ENCODE results near the gene SLC17A1.

Gene SLC17A1

DNA sequence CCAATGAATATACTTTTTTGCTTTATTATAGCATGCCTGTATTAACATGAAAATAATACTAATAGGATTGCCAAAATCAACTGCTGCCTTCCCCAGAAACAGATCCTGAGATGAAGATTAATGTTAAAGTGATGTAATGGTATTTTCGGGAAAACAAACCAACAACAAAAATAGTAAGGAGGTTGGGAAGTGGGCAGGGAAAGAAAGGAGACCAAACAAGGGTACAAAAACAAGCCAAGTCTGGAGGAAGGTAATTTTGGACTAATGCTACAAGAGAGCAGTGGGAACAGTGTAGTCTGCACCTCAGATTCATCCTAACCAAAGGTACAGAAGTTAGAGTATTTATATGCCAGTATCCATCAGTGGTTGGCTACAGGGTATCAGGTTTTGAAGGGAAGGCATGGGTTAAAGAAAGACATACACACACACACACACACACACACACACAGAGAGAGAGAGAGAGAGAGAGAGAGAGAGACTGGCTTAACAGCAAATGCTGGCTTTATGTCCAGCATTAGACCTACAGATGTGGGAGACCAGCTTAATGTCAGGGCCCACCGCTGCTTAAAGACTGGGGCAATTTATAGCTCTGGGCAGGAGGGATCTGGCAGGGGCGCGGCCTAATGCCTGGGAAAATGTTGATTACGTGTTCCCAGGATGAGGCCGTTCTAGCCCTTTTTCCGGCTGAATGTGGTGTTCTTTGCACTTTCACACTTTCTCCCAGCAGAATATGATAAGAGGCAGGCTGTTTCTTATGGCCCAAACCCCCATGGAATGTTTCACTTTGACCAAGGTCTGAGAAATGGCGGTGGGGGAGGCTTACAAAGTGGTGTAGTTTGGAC, 3.8 kb upstream of the SLC17A1 start:
- DNase-seq: no peak
- in situ Hi-C loops (cut with HindIII; ENCODE audit: low pct_ligation_motif_present, low pct_unique_long_range_greater_than_20kb, low sequenced_read_pairs): no loop called here

DNA sequence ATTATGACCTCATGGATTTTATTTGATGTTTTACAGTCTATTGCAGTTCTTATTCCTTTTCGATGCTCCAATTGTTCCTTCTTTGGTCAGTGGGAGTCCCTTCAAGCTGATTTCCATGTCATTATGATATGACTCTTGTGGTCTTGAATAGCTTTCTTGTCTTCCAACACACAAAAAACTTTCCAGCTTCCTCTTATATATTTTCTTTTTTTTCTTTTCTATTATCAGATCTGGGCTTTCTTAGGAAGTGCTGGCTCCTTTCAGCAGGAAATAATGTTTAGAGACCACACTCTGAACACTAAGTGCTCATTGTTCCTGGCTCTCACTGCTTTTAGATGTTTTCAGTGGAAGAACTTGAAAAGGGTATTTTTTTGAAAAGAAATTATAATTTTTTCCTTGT, 3.1 kb upstream of the SLC17A1 start:
- in situ Hi-C loops (cut with HindIII; ENCODE audit: low pct_ligation_motif_present, low pct_unique_long_range_greater_than_20kb, low sequenced_read_pairs): no loop called here
- DNase-seq: no peak

DNA sequence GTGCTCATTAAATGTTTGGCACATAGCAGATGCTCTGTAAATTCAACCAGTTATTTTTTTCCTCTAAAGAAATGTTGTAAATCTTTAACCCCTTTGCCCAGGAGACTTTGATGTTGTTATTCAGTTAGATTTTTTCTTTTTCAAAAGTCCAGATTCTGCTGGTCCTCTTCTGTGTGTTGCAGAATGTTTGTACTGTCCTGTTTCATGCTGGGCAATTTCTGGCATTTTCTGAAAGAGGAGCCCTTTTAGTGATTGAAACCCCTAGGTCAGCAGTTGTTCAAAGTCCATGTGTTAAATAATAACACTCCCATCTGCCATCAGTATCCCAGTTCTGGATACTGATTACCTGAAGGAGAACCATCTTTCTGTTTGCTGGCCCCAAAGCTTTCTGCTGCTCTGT, 1.3 kb upstream of the SLC17A1 start:
- in situ Hi-C loops (cut with HindIII; ENCODE audit: low pct_ligation_motif_present, low pct_unique_long_range_greater_than_20kb, low sequenced_read_pairs): no loop called here
- no peak for DNase-seq

DNA sequence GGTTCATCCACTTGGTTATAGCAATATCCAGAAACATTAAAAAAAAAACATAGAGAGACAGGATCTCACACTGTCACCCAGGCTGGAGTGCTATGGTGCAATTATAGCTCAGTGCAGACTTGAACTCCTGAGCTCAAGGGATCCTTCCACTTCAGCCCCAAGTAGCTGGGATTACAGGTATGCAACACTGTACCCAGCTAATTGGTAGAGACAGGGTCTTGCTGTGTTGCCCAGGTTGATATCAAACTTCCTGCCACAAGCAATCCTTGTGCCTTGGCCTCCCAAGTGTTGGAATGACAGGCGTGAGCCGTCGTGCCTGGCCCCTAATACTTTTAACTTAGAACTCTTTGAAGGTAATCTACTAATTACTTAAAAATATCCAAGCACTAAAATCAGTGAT, 818 bp upstream of the SLC17A1 start:
- DNase-seq: no peak
- in situ Hi-C loops (cut with HindIII; ENCODE audit: low pct_ligation_motif_present, low pct_unique_long_range_greater_than_20kb, low sequenced_read_pairs): no loop called here

DNA sequence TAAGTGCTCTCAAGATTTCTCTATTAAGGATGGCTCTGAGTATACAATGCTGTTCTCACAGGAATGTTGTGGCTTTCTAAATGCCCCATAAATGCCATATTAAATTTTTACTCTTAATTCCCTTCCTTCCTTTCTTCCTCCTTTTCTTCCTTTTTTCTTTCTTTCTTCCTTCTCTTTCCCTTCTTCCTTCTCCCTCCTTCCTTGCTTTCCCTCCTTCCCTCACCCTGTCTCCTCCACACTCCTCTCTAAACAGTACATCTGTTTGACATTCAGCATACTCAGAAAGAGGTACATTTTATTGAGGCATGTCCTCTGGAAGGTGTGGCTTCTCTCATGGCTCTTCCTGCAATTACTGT, 433 bp upstream of the SLC17A1 start:
- in situ Hi-C loops (cut with HindIII; ENCODE audit: low pct_ligation_motif_present, low pct_unique_long_range_greater_than_20kb, low sequenced_read_pairs): no loop called here
- no peak for DNase-seq

DNA sequence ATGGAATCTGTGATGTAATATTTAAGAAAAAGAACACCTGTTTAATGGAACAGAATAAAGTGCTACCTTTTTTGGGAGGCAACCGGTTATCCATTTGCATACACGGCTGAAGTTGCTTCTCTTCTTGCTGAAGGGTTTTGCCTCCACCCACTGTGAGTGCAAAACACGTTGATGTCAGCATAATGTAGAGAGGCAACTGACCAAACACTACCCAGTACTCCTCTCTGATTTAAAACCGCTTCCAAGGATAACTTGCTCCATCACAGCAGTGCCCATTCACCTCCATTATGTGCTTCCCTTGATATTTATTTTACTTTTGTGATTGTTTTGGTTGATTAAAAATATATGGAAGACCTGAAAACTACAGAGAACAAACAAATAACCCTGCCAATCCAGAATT, 1.4 kb downstream of the SLC17A1 start:
- in situ Hi-C loops (cut with HindIII; ENCODE audit: low pct_ligation_motif_present, low pct_unique_long_range_greater_than_20kb, low sequenced_read_pairs): no loop called here

DNA sequence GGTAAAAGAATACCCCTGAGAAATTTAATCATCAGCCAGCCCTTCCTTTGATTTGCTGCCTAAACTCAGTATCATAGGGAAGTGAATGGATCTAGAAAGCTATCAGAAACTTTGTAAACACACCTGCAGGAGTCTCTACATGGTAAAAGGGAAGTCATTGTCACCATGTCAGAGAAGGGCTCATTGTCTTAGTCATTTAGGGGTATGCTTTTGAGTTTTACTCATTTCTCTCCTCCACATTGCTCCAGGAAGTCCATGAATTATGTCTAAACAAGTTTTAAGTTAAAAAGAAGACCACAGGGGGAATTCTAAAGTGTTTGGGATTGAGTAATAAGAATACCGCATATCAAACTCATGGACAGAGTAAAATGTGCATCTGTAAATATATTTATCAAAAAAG, 2.5 kb downstream of the SLC17A1 start:
- in situ Hi-C loops (cut with HindIII; ENCODE audit: low pct_ligation_motif_present, low pct_unique_long_range_greater_than_20kb, low sequenced_read_pairs): no loop called here
- no peak for DNase-seq

More for the DNA sequence above, 1.4 kb downstream of the SLC17A1 start:
- peak; percentile 49 for DNase-seq

DNA sequence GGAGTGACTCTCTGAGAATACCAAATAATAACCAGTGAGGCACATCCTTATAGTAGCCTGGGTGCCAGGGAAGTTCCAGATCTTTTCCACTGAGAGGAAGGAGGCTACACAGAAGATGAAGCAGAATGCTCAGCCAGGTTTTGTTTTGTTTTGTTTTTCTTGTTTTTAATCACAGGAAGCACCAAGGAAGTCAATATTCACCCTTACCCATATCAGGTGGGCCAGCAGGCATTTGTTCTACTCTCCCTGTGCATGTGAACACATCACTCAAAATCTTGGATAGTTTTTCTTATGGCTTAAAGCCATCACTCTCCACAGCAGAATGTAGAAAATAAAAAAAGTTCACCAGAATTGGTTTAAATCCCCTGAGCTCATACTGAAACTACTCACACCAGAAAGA, 10.5 kb downstream of the SLC17A1 start:
- DNase-seq: no peak
- in situ Hi-C loops (cut with HindIII; ENCODE audit: low pct_ligation_motif_present, low pct_unique_long_range_greater_than_20kb, low sequenced_read_pairs): no loop called here

DNA sequence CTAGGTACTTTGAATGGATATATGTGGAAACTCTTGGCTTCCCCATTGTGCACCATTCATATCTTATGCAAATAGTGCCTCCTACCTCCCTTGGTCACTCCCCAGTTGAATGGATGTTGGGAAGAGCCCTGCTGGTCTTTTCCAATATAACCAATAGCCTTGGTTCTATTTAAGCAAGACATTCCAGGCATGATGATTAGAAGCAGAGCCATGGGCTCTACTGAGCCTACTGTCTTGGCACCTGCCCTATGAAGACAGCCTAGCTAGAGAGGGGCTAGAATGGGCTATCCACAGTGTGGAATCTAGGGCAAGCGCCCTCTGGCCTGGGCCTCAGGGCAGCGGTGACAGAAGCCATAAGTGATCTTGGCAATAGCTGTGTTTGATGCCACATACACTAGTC, 15.6 kb downstream of the SLC17A1 start:
- no peak for DNase-seq
- in situ Hi-C loops (cut with HindIII; ENCODE audit: low pct_ligation_motif_present, low pct_unique_long_range_greater_than_20kb, low sequenced_read_pairs): no loop called here

DNA sequence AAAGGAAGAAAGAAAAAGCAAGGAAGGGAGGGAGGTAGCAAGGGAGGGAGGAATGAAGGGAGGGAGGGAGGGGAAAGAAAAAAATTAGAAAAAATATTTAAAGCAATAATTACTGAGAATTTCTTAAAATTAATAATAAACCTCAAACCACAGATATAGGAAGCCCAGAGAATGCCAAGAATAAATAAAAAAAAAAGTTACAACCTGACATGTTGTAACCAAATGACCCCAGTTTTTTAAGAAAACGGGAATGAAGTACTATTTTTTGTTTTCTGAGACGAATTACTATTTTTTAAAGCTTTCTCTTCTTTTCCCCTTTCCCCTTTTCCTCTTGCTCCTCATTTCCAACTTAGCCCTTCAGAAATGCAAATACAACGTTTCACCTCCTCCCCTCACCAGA, 16.7 kb downstream of the SLC17A1 start:
- in situ Hi-C loops (cut with HindIII; ENCODE audit: low pct_ligation_motif_present, low pct_unique_long_range_greater_than_20kb, low sequenced_read_pairs): no loop called here
- DNase-seq: no peak

DNA sequence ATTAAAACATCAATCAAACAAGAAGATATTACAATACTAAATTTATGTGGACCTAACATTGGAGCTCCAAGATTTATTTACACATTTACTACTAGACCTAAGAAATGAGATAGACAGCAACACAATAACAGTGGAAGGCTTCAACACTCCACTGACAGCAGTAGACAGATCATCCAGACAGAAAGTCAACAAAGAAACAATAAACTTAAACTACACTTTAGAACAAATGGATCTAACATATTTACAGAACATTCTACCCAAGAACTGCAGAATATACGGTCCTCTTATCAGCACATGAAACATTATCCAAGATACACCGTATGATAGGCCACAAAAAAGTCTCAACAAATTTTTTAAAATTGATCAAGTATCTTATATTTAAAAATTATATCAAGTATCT, 27.0 kb downstream of the SLC17A1 start:
- DNase-seq: no peak
- in situ Hi-C loops (cut with HindIII; ENCODE audit: low pct_ligation_motif_present, low pct_unique_long_range_greater_than_20kb, low sequenced_read_pairs): no loop called here

DNA sequence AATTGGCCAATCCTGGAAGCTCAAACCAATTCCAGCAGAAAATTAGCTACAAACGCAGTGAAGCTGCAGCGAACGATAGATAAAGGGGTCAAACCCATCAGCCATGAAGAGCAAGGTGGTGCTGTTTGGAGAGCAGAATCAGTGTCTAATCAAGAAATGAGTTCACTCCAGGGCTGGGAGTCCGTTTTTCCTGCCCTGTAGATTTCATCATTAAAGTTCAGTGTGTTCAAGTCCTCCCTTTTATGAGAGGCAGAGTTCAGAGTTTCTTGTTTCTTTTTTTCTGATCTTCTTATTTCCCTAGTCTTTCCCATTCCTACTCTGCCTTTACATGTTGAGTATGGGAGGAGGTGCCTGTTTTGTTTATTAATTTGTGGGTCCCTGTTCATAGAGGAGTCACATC, 30.4 kb downstream of the SLC17A1 start:
- no peak for DNase-seq

DNA sequence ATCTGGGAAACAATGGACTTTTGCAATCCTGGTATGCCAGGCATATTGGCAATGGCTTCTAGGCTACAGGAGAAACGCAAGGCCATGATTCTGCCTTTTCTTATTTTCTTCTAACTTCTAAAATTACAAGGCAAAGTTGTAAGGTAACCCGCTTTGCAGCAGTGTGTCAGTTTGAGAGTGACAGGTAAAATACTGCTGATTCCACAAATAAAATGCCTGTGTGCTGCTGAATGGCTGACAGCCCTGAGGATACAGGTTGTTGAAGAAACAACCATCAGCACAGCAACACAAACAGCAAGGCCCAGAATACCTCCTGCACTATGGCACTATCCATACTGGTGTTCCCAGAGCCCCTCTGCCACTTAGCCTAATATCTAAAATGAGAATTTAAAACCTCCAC, 37.1 kb downstream of the SLC17A1 start:
- DNase-seq: no peak
- in situ Hi-C loops (cut with HindIII; ENCODE audit: low pct_ligation_motif_present, low pct_unique_long_range_greater_than_20kb, low sequenced_read_pairs): no loop called here

More for the DNA sequence above, 30.4 kb downstream of the SLC17A1 start:
- in situ Hi-C loops (cut with HindIII; ENCODE audit: low pct_ligation_motif_present, low pct_unique_long_range_greater_than_20kb, low sequenced_read_pairs): no loop called here

DNA sequence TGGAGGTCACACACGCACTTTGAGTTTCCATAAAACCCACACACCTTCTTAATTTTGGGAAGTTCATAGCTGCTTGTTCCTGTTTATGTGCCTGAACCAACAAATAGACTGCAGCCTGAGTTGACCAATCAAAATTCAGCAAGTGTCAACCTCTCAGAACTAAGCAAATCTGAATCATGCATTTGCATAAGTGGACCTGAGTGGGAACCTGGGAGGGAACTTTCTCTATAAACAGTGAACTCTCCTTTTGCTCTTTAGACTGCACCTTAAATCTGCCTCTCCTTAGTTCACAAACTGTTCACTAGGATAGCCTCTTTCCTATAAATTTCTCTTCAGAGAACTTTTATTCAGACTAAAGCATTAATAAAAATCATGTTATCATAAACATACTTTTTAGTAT, 37.9 kb downstream of the SLC17A1 start:
- in situ Hi-C loops (cut with HindIII; ENCODE audit: low pct_ligation_motif_present, low pct_unique_long_range_greater_than_20kb, low sequenced_read_pairs): no loop called here

DNA sequence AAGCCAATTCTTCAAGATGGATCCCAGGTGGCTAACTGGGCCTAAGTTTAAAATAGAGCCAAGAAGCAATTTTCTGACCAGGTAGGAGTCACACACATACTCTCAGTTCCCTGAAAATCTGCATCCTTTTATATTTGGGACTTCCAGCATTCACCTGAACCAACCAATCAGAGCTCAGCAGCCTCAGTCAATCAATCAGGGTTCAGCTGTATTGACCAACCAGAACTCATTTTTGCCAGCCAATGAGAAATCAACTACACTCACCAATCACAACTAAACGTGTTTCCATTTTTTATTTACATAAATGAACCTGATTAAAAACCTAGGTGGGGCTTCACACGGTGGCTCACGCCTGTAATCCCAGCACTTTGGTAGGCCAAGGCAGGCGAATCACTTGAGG, 39.8 kb downstream of the SLC17A1 start:
- in situ Hi-C loops (cut with HindIII; ENCODE audit: low pct_ligation_motif_present, low pct_unique_long_range_greater_than_20kb, low sequenced_read_pairs): no loop called here
- no peak for DNase-seq

More for the DNA sequence above, 37.9 kb downstream of the SLC17A1 start:
- DNase-seq: no peak

DNA sequence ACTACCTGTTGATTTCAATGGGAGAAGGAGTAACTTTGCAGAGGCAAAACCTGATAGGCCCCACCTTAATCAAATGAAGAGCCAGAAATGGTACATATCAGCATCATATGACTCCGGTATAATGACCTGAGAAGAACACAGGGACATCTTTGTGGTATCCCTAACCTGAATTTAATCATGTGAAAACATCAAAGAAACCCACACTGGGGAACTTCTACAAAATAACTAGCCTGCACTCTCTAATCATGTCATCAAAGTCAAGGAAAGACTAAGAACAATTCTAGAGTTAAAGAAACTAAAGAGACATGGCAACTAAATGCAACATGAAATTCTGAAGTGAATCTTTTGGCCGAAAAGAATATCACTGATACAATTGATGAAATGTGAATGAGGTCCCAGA, 42.4 kb downstream of the SLC17A1 start:
- DNase-seq: no peak
- in situ Hi-C loops (cut with HindIII; ENCODE audit: low pct_ligation_motif_present, low pct_unique_long_range_greater_than_20kb, low sequenced_read_pairs): no loop called here

DNA sequence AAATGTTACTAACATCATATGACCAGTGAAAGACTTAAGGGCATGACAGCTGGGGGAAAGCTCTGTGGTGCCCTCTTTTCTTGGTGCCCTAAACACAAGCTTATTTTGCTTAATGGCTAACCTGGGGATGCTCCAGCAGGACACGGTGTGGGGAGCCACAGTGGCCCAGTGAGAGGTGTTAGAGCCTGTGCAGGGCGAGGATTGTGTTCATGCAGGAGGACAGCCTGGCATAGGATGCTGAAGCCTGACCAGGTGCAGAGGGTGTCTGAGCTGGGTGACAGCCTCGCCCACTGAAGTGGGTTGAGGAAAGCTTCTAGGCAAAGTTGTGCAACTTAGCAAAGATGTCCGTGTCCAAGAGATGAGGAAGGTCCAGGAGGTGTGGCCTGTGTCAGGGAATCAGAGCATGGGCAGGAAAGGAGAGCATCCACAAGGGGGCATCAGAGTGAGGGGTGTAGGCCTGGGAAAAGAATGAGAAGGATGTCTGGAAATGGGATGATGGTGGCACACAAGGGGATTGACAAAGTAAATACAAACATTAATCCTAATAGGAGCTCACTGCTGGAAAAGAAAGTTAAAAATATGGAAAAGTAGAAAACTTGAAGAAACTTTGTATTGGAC, 43.4 kb downstream of the SLC17A1 start:
- in situ Hi-C loops (cut with HindIII; ENCODE audit: low pct_ligation_motif_present, low pct_unique_long_range_greater_than_20kb, low sequenced_read_pairs): no loop called here
- DNase-seq: peak; percentile 54

DNA sequence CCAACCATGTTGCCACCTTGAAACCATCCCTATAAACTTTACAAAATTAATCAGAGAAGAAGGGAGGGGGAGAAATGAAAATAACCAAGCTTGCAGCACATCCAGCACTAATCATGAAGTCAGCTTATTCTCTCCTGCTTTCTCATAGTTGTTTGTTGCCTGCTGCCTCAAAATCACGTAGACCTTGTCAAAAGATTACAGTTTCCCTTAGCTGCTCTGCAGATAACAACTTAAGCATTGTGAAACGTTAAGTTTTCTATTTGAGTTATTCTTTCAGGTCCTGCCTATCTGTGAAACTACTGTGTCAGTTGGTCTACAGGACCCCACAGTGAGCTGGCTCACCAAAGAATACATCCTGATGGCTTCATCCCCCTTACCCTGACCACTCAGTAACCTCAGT, 44.4 kb downstream of the SLC17A1 start:
- in situ Hi-C loops (cut with HindIII; ENCODE audit: low pct_ligation_motif_present, low pct_unique_long_range_greater_than_20kb, low sequenced_read_pairs): no loop called here
- DNase-seq: no peak

DNA sequence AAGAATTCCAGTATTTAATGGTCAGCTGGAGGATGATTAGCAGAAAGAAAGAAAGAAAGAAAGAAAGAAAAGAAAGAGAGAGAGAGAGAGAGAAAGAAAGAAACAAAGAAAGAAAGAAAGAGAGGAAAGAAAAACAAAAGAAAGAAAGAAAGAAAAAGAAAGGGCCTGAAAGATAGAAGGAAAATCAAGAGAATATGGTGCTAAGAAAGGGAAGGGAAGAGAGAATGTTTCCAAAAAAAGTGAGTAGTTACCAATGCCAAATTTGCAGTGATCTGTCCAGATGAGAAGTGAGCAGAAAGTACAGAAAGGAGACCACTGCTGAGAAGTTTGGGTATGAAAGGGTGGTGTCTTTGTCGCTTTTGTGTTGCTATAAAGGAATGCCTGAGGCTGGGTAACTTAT, 50.7 kb downstream of the SLC17A1 start:
- DNase-seq: no peak
- in situ Hi-C loops (cut with HindIII; ENCODE audit: low pct_ligation_motif_present, low pct_unique_long_range_greater_than_20kb, low sequenced_read_pairs): no loop called here

DNA sequence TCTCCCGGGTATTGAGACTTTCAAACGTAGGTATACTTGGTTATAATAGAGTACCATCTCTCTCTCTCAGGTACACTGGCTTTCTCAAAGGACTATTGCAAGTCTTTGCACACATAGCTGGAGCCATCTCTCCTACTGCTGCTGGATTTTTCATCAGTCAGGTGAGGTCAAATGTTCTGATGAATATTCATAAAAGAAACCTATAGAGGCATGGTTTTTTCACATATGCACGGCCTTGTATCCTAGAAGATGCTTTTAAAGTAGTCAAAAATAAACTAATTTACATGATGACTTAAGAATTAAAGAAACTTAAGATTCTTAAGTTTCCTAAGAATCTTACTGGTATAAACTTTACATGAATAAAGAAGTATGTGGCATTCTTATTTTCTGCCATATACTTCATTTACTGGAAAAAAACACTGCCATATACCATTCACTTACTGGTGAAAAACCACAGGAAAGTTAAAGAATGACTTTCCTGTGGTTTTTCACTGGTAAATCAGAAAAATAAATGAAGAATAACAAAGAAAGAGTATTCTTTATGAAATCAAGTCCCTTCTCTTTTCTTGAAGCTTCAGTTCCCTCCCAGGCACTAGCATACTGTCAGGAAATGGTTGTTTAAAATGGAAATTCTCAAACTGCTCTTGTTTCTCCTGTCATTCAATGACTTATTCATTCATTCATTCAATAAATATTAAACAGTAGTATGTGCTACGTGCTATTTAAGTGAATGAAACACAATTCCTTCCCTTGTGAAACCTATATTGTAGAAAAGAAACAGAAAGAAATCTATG, 53.8 kb downstream of the SLC17A1 start:
- no peak for DNase-seq
- in situ Hi-C loops (cut with HindIII; ENCODE audit: low pct_ligation_motif_present, low pct_unique_long_range_greater_than_20kb, low sequenced_read_pairs): no loop called here
